ENCODE data around the gene IKBIP.
A peak's percentile ranks its signal among the peaks of the same experiment; 100 is the strongest.
"Not testable (repeated sequence)": the region's sequence is repeated elsewhere in the genome, so short reads cannot be mapped to it uniquely, and the experiment has no call there.

The IKBIP gene, protein sequence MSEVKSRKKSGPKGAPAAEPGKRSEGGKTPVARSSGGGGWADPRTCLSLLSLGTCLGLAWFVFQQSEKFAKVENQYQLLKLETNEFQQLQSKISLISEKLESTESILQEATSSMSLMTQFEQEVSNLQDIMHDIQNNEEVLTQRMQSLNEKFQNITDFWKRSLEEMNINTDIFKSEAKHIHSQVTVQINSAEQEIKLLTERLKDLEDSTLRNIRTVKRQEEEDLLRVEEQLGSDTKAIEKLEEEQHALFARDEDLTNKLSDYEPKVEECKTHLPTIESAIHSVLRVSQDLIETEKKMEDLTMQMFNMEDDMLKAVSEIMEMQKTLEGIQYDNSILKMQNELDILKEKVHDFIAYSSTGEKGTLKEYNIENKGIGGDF

DNA sequence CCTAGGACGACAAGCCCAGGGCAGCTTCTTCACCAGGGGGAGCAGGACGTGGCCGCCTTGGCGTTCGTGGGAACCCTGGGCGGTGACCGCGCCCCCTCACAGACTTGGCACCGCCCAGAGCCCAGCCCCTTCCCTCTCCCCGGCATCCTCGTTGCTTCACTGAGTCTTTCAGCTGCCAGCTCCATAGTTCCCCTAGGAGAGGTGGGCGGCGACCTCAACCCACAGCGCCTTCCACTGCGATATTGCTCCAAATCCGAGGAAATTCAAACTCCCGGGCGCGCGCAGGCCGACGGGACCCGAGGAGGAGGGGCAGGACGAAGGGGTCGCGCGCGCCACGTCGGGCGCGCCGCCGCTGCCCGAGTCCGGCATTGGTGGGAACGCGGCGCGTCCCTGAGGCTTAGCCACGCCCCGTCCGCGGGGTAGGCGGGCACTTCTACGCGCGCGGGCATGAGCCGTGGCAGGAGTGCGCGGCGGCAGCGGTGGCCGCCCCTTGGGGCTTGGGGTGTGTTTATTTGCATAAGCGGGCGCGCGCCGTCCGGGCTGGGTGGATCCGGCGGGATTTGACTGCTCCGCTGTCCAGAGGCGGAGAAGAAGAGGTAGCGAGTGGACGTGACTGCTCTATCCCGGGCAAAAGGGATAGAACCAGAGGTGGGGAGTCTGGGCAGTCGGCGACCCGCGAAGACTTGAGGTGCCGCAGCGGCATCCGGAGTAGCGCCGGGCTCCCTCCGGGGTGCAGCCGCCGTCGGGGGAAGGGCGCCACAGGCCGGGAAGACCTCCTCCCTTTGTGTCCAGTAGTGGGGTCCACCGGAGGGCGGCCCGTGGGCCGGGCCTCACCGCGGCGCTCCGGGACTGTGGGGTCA is at the start of gene IKBIP, which contains the start of gene APAF1:
IKBIP (minus strand) TSS at position 77 of the 860 bp plus-strand sequence. CDS start 87 bp downstream, outside the sequence.
APAF1 (plus strand) TSS at position 579 of the 860 bp plus-strand sequence. CDS start 3,070 bp downstream, outside the sequence.
- DNase-seq (ENCODE audit: low read depth in 2 of 3, low spot score in 2 of 3) = peak; percentile 86 to 96 (median 96)

DNA sequence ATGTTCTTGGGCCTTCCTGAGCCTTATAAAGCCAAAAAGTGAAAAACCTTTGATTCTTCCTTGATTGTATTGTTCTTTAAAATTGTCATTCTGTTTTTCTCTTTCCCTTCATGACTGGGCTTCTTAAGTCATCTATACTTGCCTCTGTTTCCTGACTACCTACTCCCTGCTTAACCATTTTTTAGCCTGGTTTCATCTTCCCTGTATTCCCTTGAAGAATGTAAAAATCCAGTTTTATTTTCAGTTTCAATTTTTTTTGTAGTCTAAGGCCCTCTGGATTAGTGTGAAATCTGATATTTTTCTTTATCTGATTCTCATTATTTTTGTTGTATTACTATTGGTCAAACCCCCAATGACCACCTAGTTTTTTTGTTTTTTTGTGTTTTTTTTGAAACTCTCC is 46.8 kb upstream of the IKBIP start:
- no peak for DNase-seq (ENCODE audit: low read depth in 2 of 3, low spot score in 2 of 3)

DNA sequence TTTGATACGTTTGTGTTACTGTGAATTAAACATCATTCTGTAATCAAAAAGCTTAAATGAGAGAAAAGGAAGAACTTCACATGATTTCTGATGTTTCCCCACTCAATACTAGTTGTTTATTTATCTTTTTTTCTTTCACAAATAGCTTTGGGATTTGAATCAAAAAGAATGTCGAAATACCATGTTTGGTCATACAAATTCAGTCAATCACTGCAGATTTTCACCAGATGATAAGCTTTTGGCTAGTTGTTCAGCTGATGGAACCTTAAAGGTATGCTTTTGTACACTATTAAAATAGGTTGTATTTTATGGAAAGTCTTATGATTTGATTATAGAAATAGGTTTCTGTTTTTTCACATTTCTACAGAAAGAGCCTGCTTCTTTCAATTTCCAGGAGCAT is 42.0 kb upstream of the IKBIP start:
- DNase-seq (ENCODE audit: low read depth in 2 of 3, low spot score in 2 of 3) = no peak

DNA sequence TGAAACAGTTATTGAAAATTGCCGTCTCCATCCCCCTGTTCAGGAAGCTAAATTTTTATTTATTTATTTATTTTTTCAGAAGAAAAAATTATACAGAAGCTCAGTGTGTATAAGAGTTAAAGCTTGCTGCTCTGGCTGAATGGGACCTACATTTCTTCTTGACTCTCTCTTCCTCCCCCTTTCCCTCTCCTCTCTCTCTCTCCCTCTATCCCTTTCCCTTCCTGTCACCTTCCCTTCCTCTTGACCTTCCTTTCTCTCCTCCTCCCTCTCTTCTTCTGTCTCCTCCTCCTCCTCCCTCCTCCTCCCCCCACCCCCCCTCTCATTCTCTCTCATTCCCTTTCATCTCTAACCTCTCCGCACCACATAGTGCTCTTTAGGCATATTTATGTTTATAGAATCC is 39.6 kb upstream of the IKBIP start:
- DNase-seq (ENCODE audit: low read depth in 2 of 3, low spot score in 2 of 3) = no peak

DNA sequence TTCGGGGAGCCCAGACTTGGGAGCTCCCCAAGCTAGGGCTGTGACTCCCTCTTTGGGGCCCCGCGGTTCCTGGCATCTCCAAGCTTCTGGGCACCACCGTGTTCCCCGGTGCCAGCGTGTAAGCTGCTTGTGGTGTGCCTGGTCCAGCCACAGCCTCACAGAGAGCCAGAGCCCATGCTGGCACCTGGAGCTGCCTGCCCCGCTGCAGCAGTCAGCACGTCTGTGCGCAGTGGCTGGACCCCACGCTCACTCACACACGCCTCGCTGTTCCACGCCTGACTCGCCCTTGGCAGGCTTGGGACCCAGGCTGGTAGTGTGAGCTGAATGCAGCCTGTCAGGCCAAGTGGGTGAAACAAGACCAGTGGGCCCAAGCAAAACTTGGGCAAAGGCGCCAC is 35.0 kb upstream of the IKBIP start:
- no peak for DNase-seq (ENCODE audit: low read depth in 2 of 3, low spot score in 2 of 3)

DNA sequence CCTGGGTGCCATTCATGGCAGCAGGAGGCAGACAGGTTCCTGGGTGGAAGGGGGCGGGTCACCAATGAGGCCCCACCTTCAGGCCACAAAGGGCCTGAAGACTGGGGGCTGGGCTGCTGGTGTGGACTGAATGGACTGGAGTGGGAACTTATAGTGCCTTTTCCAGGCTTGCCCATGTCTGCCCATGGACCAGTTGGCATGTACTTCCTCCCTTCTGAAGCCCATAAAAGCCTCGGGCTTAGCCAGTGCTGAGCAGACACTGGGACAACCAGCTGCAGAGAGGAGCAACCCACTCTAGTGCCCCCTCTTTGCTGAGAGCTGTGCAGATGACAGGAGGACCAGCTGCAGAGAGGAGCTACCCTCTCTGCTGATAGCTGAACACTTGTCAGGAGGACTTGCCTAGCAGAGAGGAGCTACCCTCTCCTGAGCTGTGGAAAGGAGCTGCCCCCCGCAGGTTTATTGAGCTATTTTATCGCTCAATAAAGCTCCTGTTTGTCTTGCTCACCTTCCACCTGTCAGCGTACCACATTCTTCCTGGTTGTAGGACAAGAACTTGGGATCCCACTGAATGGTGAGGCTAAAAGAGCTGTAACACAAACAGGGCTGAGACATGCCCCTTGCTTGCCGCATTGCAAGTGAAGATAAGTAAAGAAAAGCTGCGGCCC is 34.5 kb upstream of the IKBIP start:
- no peak for DNase-seq (ENCODE audit: low read depth in 2 of 3, low spot score in 2 of 3)

DNA sequence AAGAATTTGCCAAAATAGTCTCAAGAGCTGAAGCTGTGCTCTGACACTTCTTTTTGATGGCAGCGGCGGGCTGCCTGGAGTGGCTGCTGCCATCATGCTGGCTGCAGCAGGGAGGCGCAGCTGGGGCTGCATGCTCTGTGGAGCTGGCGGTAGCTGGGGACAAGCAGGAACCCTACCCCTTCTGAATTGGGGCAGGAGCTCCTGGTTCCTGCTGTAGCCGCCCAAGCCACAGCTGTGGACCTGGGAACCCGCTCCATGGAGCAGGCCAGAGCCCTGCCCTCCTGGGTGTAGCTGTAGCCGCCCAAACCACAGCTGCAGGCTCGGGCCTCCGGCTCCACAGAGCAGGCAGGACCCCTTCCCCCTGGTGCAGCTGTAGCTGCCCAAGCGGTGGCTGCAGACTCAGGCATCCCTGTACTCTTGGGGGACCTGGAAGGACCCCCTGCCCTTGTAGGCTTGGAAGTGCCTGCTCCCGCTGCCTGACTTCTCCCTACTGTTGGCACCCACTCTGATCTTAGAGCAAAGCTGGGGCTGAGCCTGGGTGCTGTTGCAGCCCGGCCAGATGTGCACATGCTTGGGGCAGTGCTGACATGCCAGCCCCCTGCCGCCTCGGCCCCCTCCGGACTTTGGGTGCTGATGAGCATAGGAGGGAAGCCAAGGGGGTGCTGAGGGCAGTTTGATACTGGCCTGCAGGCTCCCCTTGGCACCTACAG is 33.8 kb upstream of the IKBIP start:
- DNase-seq (ENCODE audit: low read depth in 2 of 3, low spot score in 2 of 3) = no peak

DNA sequence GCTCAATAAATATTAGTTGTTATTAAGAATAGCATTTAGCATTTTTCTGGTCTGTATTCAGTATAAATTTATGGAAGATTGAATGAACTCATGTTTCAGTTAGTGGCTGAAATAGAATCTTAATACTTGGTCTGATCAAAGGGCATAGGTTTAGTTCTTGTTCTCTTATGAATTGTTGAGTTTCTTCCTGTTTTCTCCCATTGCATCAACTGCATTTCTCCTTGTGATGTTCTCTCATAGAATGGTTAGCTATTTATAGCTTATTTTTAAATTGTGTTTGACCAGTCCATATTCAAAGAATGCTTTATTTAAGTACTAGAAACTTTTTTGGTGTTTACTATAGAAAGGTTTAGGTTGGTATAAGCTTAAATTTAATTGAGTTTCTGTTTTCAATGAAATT is 30.3 kb upstream of the IKBIP start:
- DNase-seq (ENCODE audit: low read depth in 2 of 3, low spot score in 2 of 3) = no peak

DNA sequence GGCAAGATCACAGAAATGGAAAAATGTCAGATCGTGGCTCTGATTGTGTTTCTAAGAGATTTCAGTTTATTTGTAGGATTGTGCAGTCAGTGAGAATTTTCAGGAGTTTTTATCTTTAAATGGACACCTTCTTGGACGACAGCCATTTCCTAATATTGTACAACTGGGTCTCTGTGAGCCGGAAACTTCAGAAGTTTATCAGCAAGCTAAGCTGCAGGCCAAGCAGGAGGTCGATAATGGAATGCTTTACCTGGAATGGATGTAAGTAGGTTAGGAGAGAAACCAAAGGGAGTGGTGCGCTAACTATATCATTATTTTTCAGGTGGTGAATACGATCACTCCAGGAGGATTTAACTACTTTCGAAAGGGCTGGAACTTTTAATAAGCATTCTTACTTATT is 26.9 kb upstream of the IKBIP start:
- no peak for DNase-seq (ENCODE audit: low read depth in 2 of 3, low spot score in 2 of 3)

DNA sequence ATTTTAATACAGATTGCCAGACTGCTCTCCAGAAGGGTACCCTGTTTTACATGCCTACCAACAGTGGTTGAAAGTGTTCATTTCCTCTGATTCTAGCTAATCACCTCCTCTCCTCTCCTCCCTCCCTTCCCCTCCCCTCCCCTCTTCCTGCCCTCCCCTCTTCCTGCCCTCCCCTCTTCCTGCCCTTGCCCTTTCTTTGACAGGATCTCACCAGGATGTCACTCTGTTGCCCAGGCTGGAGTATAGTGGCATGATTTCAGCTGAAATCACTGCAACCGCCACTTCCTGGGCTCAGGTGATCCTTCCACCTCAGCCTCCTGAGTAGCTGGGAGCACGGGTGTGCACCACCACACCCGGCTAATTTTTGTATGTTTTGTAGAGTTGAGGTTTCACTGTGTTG is 25.2 kb upstream of the IKBIP start:
- no peak for DNase-seq (ENCODE audit: low read depth in 2 of 3, low spot score in 2 of 3)

DNA sequence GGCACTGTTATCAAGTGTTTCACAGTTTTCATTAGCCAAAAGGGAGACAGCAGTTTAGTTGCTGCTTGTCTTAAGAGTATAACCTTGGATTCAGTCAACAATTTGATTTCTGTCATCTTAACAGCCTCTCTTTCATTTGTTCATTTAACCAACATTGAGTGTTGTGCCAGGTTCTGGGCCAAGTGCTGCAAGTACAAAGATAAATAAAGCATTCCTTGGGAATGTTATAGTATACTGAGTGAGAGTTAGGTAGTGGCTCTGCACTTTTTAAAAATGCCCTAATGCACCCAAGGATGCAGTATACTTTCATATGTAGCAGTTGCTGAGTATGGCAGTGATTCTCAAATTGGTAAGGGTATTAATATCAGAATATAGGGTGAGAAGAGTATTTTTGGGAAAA is 15.9 kb upstream of the IKBIP start:
- no peak for DNase-seq (ENCODE audit: low read depth in 2 of 3, low spot score in 2 of 3)

DNA sequence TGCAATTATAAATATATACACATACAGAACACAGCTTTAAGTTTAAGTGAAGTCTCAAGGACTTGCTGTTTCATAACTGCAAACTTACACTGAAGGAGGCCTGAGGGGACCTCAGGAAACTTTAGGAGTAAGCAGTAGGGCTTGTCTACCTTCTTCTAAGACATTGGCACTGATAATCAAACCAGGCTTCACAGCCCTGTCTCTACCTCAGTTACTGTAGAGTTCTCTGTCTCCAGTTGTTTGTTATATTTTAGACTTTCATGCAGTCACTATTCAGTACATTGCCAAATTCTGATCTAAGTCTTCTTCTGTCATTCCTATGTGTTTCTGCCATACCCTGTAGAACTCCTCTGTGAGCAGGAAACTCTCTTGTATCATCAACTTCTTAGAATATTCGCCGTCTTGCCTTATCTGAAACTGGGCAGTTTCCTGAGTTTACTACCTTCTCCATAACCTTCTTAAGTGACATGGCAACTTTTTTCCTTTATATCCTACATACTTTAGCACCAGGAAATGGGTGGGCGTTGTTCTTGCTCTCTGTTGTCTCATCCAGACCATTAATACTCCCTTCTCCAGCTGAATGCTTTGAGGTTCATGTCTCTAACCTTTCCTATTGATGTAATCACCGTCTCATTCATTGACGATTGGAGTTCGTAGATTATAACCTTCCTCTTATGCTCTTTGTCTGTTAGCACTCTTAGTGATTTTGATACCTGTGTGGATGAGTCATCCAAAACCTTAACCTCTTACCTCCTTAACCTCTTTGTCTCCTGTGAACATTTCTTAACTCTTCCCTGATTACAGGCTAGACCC is 11.9 kb upstream of the IKBIP start:
- no peak for DNase-seq (ENCODE audit: low read depth in 2 of 3, low spot score in 2 of 3)

DNA sequence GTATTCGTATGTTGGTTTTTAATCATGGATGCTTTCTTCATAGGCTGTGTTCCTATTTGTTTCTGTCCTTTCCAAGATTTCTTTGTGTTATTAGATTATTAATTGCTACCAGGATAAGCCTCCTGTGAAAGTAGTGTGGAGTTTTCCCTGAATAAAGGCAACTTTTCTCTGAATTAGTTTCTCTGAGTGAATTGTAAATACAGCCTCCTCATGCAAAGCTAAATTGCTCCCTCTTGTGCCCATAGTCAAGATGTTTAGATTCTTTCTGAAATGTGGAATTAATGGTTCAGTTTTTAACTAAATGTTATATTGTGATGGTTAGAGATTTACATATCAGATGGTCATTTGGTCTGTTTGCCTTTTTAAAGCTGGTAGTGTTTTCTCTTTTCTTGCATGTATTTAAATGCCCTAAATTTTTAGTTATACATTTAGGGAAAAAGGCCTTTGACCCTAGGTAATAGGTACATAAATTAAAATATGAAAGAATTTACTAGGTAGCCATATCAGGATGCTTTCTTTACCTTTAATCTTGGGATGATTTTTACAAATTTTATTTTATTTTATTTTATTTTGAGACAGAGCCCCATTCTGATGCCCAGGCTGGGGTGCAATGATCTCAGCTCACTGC is 9.4 kb upstream of the IKBIP start:
- no peak for DNase-seq (ENCODE audit: low read depth in 2 of 3, low spot score in 2 of 3)

DNA sequence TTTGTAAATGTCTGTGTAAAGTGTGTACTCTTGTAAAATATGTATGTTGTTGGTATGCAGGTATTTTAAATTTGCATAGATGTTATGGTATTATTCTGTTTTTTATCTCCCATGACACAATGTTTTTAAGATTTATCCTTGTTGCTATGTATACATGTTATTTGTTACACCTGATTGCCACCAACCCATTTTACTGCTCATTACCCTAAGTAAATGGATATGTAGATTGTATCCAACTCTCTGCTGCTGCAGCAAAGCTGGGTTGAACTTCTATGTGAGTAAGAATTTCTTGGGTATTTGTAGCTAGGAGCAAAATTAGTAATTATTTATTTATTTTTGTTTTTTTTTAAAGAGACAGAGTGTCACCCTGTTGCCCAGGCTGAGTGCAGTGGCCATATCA is 6.7 kb upstream of the IKBIP start:
- DNase-seq (ENCODE audit: low read depth in 2 of 3, low spot score in 2 of 3) = no peak

DNA sequence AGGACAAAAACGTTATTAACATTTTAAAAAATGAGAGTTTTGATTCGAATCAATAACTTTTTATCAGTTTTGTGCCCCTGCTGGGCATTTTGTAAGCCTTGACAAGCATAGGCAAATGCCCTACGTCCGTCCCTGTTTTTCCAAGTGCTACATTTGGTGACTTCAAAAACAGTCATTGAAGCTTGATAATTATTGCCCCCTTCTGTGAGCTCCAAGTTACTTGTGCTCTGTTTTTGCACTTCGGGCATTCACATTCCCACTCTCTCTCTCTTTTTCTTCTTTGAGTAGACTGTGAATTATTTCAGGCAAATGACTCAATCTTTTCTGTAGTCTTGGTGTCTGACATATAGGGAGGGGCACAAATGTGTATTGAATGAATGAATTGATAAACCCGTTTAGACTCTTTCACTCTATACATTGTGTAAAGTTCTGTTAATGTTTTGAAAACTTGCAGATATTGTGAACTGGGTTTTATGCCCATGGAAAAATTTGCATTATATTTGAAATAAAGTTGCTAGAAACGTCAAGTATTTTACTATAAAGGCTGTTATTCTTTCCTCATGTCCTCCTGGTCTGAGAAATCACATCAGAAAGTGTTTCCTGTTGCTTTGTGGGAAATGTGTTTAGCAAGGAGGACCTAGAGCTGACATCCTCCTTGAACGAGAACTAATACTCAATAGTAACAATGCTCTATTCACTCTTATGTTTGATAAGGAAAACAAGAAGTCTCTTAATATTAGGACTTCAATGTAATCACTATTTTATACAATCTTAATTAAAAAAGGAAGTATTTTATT is 1.9 kb upstream of the IKBIP start:
- no peak for DNase-seq (ENCODE audit: low read depth in 2 of 3, low spot score in 2 of 3)

DNA sequence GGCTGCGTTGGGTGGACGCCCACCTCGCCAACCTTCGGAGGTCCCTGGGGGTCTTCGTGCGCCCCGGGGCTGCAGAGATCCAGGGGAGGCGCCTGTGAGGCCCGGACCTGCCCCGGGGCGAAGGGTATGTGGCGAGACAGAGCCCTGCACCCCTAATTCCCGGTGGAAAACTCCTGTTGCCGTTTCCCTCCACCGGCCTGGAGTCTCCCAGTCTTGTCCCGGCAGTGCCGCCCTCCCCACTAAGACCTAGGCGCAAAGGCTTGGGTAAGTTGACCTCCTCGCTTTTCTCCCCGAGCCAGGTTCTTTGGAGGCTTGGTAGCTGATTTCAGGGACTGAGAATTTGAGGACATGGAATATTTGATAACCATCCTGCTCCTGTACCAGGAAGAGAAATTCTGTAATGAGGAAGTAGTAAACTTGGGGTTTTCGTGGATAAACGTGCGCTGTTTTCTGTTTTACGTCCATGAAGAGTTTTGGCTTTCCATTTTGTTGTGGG is 1.0 kb upstream of the IKBIP start:
- peak in 1 of 3 experiments; percentile 4 for DNase-seq (ENCODE audit: low read depth in 2 of 3, low spot score in 2 of 3)

DNA sequence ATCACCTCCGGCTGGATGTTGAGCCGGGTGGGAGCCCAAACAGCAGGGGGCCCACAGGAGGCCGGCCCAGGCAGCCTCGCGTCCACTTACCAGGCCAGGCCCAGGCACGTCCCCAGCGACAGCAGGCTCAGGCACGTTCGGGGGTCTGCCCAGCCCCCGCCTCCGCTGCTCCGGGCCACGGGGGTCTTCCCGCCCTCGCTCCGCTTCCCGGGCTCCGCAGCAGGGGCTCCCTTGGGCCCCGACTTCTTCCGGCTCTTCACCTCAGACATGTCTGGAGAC is 216 bp downstream of the IKBIP start:
- no peak for DNase-seq (ENCODE audit: low read depth in 2 of 3, low spot score in 2 of 3)

DNA sequence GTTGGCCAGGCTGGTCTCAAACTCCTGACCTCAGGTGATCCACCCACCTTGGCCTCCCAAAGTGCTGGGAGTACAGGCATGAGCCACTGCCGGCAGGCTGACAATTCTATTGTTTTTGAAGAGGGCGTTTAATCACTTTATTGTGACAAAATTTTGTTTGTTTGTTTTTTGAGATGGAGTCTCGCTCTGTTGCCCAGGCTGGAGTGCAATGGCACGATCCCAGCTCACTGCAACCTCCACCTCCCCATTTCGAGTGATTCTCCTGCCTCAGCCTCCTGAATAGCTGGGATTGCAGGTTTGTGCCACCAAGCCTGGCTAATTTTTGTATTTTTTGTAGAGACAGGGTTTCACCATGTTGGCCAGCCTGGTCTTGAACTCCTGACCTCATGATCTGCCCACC is 1.8 kb downstream of the IKBIP start:
- not testable (repeated sequence) for DNase-seq (ENCODE audit: low read depth in 2 of 3, low spot score in 2 of 3)

DNA sequence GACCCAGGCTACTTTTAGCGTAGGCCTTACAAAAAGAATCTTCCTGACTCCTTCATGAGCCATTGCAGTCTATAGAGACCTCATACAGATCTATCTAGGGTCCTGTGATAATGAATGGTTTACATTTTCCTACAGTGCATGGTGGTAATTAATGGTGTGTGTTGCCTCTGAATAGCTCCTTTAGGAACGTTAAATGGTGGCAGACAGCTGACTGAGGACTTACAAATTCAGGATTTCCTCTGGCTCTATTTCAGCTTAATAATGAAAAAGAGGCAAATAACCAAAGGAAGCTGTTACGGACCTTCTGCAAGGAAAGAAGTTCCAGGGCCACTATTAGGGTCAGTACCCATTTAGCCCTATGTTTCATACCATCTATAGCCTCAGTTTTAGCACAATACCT is 5.1 kb downstream of the IKBIP start:
- DNase-seq (ENCODE audit: low read depth in 2 of 3, low spot score in 2 of 3) = no peak

Data from activated CD8-positive, alpha-beta memory T cell treated with anti-CD3 and anti-CD28 coated beads for 48 hours (primary cell).